Measurements from ENCODE around the gene SLC46A1. TPM values are rescaled to one million over a fixed set of nuclear protein-coding genes. Genes with fewer than 3 reads are reported as not detected.

SLC46A1 gene
- total RNA-seq, 1 donor from 2014 or later: 7.7 TPM

DNA sequence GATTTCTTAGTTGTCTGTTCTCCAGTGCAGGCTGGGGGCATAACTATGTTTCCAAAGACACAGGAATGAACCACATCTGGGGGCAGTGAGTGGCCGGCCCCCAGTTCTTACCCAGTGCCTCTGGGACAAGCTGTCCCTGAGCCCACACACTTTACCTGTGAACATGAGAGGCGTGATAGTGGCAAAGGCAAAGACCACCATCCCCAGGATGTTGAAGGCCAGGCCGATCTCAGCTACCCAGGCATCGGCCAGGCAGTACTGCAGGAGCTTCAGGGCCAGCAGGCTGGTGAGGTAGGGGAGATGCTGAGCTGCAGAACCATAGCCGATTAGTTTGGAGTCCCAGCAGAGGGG lies 1.6 kb downstream of the SLC46A1 start:
- DNase-seq (ENCODE audit: low spot score): no peak

GRCh38 chr17:28404007-28404406 lies 2.0 kb downstream of the SLC46A1 start:
- DNase-seq (ENCODE audit: low spot score): no peak

GRCh38 chr17:28402844-28403243 lies 3.2 kb downstream of the SLC46A1 start:
- no peak for DNase-seq (ENCODE audit: low spot score)

DNA sequence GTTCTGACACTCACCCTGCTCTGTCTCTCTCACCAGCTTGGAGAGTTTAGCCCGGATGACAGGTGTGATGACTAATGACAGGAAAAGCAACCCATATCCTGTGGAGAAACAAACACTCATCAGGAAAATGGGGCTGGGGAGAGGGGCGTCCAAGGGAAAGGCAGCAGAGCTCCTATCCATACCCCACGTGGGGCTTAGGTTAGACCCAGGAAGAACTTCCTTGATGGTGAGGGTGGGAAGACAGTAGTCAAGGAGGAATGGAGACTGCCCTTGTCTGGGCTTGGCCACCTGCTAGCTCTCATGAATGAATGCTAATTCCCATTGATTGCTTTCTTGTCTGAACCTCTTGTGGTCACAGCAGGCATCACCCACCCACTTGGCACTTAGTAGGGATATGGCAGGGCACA lies 3.8 kb downstream of the SLC46A1 start:
- no peak for DNase-seq (ENCODE audit: low spot score)

- DNase-seq (ENCODE audit: low spot score): no peak
These were observed 6.2 kb downstream of the SLC46A1 start for GRCh38 chr17:28399808-28400207.

- DNase-seq (ENCODE audit: low spot score): no peak
These were observed 7.6 kb downstream of the SLC46A1 start for GRCh38 chr17:28398280-28398981.

DNA sequence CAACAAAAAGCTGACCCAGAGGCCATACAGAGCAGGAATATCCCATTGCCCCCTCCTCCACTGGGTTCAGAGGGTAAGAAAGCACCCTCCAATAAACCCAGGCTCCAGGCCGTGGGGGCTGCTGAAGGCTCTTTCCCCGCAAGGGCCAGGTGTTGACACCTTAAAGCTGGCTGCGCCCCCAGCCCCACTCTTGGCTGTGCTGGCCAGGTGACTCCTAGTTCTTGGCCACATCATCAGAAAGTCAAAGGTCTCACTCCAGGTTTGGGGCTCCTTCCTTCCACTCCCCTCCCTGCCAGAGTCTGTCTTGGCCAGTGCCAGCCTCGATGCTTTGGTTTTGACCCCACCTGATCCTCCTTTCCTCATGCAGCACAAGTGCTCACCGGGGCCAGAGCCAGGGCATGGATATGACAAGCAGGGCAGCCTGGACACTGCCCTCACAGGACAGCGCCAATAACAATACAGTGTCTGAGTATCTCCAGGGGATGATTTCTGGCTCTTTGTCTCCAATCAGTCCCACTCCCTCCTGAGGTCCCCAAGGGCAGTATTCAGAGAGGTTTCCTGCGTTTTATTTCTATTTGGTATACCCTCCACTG lies 8.2 kb downstream of the SLC46A1 start:
- no peak for DNase-seq (ENCODE audit: low spot score)

DNA sequence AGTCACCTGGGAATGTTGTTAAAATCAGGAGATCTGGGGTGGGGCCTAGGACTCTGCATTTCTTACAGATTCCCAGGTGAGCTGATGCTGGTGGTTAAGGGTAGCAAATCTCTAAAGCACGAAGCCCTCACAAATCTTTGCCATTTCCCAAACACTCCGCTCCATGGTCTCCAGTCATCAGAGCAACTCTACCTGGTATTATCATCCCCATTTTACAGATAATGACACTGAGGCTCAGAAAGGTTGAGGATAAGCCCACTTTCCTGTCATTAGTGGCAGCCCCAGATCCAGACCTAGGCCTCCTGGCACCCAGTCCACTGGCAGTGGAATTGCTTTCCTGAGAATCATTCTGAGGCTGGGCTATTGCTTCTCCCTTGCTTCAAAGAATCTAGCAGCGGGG lies 8.7 kb downstream of the SLC46A1 start:
- DNase-seq (ENCODE audit: low spot score): no peak

DNA sequence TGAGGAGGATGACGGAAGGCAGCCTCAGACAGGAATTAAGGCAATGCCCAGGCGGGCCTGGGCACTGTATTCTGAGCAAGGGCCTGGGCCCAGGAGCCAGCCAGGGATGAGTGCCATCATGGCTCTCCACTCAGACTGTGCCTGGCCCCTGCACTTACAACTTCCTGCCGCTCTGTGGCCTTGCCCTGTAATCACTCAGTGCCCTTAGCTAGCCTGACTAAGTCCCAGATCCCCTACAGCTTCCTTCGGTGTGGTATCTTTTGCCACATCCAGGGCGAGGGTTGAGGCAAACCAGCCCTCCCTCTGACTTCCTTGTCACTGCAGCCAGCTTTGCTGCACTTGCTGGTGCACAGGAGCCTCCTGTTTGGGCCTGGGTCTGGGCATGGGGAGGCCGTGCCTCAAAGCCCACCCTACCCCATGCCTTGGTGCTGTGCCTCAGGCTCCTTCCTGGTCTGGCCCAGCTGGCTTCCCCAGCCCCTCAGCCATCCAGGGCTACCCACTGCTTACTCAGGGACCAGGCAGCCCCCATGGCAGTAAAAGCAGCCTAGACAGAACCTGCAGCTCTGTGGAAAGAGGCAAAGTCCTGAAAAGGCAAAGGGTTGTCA lies 9.3 kb downstream of the SLC46A1 start:
- DNase-seq (ENCODE audit: low spot score): no peak

GRCh38 chr17:28395968-28396367 lies 10.0 kb downstream of the SLC46A1 start:
- no peak for DNase-seq (ENCODE audit: low spot score)

DNA sequence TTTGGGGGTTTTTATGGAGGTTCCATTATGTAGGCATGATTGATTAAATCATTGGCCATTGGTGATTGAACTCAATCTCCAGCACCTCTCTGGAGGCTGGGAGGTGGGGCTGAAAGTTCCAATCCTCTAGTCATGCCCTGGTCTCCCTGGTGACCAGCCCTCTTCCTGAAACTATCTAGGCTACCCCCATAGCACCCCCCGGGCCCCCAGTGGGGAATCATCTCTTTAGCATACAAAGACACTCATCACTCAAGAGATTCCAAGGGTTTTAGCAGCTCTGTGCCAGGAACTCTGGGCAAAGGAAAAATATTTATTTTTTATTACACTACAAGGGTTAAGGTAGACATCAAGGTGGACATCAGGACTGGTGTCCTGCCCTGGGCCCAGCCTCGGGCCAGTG lies 10.6 kb downstream of the SLC46A1 start:
- no peak for DNase-seq (ENCODE audit: low spot score)

- DNase-seq (ENCODE audit: low spot score): no peak
These were observed 11.5 kb downstream of the SLC46A1 start for GRCh38 chr17:28394337-28395116.

DNA sequence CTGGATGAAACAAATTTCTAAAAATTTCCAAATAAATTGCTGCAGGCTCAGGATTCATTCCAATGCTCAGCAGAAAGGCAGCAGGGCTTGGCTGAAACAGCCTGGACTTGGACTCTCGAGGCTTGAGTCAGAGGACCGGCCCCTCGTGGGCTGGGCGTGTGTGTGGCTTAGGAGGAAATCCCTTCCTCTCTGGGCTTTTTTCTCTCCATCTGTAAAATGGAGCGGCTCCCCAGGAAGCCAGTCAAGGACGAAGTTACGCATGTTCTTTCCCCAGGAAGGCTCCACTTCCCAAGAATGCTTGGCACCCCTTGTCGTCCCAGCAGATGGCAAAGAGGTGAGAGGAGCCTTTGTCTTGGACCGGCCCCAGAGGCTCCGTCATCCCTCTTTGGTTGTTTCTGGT lies 13.5 kb downstream of the SLC46A1 start:
- DNase-seq (ENCODE audit: low spot score): no peak

DNA sequence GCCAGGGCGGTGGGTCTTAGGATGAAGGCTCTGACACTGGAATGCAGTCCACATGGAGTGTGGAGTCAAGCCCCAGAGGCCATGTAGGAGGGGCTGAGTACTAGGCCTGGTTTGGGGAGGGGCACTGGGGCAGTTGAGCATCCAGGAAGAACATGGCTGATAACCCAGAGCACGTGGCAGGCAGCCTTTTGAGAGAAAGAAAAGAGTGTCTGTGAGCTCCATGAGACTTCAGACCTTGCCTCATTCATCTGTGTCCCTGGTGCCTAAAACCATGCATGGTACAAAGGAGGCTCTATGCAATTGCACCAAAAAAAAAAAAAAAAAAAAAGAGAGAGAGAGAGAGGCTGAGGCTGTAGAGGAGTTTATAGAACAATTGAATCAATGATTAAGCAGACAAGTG lies 14.6 kb downstream of the SLC46A1 start:
- no peak for DNase-seq (ENCODE audit: low spot score)

GRCh38 chr17:28390984-28391383 lies 15.0 kb downstream of the SLC46A1 start:
- no peak for DNase-seq (ENCODE audit: low spot score)

GRCh38 chr17:28390563-28390962 lies 15.4 kb downstream of the SLC46A1 start:
- no peak for DNase-seq (ENCODE audit: low spot score)

- no peak for DNase-seq (ENCODE audit: low spot score)
These were observed 15.9 kb downstream of the SLC46A1 start for GRCh38 chr17:28390141-28390540.

DNA sequence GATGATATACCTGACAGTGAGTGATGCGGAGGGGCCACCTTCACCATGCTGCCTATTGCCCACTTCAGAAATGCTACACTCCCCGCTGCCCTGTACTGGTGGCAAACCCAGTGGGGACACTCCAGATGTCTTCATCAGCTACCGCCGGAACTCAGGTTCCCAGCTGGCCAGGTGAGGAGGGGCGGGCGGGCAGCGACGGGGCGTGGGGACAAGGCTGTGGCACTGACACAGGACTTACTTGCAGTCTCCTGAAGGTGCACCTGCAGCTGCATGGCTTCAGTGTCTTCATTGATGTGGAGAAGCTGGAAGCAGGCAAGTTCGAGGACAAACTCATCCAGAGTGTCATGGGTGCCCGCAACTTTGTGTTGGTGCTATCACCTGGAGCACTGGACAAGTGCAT lies 17.9 kb downstream of the SLC46A1 start:
- no peak for DNase-seq (ENCODE audit: low spot score)

- no peak for DNase-seq (ENCODE audit: low spot score)
These were observed 19.6 kb downstream of the SLC46A1 start for GRCh38 chr17:28386391-28386790.

DNA sequence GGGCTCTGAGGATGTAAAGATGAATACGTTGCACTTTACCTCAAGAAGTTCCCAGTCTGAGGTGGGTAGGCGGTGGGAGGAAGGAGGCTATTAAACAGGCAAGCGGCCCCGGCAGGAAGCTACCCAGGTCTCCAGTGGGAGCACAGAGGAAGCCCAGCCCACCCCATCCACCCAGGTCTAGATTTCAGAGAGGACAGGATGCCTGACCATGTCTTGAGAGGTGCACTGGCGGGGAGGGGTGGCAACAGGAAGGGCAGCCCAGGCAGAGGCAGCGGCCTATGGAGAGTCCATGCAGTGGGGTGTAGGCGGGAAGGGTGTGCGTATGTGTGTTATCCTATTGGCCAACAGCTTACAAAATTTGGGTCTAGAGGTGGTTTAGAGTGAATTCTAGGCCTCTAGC lies 20.6 kb downstream of the SLC46A1 start:
- DNase-seq (ENCODE audit: low spot score): no peak

- no peak for DNase-seq (ENCODE audit: low spot score)
These were observed 21.0 kb downstream of the SLC46A1 start for GRCh38 chr17:28385037-28385400.

- DNase-seq (ENCODE audit: low spot score): no peak
These were observed 21.6 kb downstream of the SLC46A1 start for GRCh38 chr17:28384281-28385036.

All from umbilical cord (tissue), 2 donors.